IPS DF 4.7 (cell line): ENCODE measurements around the gene CCBE1.

Experiments used
- DNase-seq: peaks from one replicate; pipeline ENCODE4 v3.0.0-alpha.2; 2013; ENCODE audit warnings: low spot score; ENCODE audit errors: extremely low read depth

The CCBE1 gene

DNA sequence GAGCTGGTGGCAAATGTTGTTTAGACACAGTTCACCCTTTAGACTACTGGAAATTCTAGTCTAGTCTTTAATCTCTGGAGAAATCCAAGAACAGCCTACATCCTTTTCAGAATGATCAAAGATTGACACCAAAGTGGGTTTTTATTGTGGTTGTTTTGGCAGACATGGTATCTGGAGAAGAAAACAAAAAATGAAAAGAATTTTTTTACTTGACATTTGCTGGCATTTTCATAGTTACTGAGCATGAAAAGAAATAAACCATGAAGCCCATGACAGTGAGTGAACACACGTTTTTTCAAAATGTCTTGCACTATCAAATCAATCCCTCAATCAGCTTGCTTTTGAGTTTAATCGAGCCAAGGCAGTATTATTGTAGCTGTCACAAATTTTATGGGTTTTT lies 125.3 kb downstream of the CCBE1 start:
- no peak for DNase-seq

DNA sequence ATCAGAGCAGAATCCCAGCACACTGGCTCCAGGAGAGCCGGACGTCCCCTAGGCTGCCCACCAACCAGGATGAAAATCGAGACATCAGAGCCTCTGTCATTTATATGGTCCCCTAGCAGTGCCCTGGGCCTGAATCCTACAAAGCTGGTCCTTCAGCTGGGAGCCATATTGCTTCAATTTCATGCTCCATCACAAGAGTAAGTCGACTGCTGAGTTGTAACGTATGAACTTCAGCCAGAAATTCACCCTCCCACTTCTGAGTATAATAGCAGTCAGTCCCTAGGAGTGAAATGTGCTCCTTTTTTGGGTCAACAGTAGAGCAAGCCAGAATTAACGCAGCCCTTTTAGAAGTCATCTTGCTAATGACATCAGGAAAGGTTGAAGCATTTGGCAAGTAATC lies 126.4 kb downstream of the CCBE1 start:
- DNase-seq = no peak

DNA sequence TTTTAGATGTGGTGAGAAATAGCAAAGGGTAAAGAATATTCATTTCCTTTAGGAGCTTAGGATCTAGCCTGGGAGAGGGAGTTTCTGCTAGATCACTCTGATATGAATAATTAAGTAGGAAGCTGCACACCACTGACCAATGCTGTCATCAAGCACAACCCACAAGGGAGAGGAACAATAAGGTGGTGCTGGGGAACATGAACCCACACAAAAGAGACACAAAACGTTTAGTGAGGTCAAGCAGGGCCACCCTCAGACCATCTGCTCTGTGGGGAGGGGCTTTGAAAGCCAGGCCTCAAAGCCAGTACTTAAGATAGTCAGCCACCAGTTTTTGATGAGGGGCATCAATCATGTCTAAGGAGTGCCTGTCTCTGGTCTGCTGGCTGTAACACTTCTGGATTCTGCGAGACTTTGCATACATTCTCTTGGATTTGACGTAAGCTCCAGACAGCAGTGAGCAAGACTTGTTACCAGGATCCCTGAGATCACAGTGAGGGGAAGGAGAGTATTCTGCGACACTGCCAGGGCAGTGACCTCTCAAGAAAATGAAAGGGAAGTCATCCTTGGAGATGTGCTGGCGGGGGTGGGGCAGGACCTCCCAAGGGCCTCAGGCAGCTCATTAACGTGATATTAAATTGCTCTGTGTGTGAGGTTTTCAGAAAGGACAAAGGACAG lies 127.0 kb downstream of the CCBE1 start:
- no peak for DNase-seq

DNA sequence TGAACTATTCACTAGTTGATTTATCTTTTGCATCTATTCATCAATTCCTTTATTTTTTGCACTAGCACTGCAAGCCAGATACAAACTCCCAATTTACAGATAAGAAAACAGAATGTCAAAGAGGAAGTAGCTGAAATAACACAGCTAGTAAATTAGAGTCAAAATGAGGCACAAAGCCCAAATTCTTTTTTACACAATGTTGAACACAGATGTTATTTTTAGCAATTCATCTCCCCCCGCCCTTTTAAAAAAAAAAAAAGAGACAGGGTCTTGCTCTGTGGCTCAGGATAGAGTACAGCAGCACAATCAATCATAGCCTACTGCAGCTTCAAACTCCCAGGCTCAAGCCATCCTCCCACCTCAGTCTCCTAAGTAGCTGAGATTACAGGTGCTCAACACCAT lies 127.8 kb downstream of the CCBE1 start:
- no peak for DNase-seq

DNA sequence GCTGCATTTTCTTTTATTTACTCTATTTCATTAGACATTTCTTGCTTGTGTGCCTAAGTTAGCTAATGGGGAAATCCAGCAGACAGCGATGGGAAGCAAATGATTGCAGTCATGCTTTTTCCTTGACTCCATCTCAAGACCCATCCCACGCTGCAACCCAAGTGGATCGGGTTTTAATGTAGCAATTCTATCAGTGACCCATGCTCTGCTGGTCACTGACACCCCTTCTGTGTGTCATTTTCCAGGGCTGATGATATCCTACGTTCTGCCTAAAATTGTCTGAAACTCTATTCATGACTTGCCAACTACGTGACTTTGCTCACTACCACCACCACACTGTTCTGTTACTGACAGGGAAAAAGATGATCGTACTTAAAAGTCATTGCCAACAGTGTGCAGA lies 129.8 kb downstream of the CCBE1 start:
- DNase-seq = no peak

DNA sequence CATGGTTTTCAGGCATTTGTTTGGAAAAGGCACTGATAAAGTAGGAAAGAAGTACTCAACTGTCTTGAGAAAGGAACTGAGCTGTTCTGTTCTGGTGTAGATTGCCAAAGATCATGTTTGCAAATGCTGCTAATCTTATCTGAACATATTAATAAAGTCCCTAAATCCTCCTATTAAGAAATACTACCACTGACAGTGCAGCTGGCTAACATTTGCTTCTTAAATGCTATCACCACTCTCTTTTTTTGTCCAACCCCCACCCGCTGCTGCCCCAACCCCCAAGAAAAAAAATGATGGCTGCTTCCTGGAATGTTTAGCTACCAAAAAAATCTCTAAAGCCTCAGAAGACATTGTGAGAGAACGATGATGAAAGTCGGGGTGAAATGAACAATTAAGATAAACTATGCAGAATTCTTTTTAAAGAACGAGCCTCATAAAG lies 130.7 kb downstream of the CCBE1 start:
- no peak for DNase-seq

DNA sequence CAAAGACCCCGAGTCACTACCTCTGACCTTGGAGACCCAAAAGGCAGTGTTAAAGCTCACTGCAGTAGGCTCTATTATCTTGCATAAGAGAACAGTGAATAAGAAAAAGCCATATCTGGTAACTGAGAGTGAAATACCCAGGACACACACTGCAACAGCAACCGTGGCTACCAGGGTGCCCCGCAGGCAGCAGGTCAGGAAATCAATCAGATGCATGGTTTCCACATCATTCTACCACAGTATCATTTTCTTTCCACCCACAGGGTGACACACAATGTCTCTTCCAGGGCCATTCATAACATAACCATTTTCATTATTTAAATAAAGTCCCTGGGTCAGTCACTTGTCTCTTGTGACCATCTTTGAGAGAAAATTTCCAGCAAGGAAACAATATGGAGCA lies 131.3 kb downstream of the CCBE1 start:
- DNase-seq = no peak

DNA sequence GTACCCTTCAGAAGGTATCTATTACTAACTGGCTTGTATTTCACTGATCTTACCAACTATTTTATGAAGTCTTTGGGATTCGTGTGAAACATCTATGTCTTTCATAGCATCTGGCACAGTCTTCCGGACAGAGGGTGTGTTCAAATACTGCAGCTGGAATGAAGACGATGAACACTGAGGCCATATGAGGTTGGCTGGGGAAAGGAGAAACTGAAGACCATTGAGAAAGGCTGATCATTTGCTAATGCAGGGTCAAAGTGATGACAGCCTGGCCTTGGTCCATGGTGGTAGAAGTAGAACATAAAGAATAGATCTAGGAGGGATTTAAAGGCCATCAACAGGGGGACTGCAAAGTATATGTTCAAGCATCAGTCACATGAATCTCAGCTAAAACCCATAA lies 132.7 kb downstream of the CCBE1 start:
- DNase-seq = no peak

DNA sequence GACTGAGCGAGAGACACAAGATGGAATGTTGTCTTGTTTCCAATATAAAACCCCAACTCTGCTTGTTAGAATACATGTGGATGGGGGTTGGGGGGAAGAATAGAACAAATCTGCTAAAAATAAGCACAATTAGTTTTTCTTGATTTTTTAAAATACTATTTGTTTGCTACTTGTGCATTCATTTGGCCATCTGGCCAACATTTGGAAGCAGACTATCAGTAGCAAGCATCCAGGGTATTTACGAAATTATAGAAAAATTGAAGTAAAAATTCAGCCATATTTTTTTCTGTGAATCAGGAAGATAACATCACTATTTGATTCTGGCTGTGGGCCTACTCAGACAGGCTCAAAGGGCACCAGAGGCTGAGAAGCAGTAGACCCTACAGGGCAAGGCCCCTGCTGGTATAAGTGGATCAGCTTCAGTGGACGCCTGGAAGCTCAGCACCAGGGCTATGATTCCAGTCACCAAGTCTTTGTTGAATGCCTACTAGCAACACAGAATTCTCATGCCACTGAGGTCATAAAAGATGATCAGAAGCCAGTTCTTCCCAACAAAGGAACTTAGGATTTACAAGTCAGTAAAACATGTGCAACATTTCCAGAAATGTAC lies 133.9 kb downstream of the CCBE1 start:
- no peak for DNase-seq

DNA sequence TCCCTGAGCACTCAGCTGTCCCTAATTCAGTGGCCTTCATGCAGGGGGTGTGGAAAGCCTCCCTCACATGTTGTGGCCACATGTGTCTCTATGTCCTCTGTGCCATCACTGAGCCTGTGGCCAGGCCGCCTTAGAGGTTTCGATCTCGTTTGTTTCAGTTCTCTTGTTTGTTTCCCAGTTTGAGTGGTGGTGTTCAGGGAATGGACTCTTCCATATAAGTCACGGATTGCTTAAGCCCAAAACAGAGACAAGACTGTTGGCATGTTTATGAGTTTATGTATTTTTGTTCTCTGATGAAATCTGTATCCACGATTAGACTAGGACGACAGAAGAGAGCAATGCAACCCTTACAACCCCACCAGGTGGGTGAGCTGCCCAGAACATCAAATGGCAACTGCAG lies 134.5 kb downstream of the CCBE1 start:
- no peak for DNase-seq

DNA sequence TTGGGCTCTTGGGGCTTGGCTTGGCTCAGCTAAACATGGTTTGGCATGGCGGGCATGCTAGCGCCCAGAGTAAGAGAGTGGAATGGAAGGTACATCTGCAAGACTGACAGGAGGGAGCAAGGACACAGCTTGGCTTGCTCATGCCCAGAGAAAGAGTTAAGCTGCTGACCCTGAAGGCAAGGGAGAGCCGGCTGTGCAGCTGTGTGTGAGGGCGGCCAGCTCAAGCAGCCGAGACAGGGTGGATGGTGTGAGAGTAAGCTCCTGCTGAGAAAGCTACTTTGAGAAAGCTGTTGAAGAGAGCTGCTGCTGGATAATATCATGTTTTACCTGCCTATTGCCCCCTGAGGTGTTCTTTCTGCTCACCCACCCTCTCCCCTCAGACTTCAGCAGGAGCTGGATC lies 135.6 kb downstream of the CCBE1 start:
- no peak for DNase-seq

DNA sequence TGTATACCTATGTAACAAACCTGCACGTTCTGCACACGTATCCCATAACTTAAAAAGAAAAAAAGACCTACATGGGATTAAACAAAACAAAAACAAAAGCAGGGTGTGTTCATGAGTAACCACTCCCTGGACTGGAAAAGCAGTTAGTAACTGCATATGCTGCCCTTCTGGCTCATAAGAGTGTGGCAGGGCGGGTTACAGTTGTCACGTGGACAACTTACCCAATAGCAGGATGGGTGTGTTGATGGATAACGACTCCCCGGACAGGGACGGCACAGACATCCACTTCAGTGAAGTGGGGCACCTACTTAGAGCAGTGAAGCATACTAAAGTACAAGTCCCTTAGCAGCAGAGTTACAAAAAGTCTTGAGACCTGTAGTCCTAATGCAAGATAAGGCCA lies 136.7 kb downstream of the CCBE1 start:
- no peak for DNase-seq

DNA sequence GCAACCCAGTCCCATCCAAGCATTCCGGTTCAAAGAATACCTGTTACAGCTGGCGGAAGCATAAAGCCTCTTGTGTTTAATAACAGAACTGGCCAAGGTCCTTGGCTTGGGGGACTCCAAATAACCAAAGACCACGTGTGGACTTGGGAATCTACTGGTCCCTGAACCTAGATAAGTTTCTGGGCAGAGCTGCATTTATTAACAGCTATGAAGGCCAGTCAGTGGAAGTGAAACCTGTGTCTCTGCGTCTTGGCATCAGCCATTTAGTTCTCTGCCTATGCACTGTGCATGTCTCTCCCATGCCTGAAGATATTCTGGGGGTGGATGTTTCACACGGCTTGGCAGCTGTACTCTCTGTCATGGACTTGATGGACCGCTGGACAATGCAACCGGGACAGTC lies 137.7 kb downstream of the CCBE1 start:
- DNase-seq = no peak

DNA sequence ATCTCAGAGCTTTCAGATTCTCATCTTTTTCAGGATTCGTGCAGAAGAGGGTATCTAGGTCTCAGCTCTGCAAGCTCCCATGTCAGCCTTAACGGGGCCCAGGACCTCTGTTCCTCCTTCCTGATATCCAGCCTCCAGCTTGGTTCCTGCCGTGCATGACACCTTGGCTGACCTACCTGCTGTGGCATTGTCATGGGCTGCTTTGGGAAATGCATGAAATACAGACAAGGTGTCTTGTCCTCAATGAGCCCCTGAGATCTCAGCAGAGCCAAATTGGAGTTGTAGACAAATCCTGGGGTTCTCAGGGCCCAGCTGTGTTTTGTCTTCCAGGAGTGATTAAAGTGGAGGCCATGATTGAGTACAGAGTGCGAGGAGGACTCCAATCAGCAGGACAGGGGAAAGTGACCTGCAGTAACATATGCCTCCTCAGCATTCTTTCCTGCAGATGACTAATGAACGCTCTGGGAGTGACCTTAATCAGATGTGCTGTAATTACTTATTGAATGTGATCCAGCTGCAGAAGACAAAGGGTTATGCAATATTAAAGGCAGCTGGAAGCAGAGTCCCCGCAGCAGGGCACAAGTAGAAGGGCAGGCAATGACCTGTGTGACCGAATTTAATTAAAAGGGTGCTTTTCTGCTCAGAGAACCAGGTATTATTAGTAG lies 141.1 kb downstream of the CCBE1 start:
- no peak for DNase-seq

DNA sequence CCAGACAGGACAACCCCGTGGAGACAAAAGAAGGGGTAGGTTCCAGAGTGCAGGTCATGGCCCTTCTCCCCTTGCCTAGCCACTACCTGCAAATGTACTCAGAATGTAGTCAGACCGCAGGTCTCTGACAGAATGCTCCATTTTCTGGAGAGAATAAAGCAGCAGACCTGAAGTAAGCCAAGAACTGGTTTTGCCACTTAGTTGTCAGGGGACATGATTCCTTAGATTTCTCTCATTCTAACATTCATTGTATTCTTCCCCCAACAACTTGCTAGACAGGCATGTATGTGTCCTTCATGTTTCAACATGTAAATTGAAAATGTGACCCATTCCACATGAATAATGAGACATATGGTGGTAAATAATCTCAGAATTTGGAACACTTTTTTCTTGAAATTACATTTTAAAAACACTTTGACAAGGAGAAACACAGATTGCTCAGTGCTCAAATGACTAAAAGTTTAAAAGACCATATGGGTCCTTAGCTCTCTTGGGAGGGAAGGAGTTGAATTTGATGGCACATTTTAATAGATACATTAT lies 142.4 kb downstream of the CCBE1 start:
- no peak for DNase-seq

DNA sequence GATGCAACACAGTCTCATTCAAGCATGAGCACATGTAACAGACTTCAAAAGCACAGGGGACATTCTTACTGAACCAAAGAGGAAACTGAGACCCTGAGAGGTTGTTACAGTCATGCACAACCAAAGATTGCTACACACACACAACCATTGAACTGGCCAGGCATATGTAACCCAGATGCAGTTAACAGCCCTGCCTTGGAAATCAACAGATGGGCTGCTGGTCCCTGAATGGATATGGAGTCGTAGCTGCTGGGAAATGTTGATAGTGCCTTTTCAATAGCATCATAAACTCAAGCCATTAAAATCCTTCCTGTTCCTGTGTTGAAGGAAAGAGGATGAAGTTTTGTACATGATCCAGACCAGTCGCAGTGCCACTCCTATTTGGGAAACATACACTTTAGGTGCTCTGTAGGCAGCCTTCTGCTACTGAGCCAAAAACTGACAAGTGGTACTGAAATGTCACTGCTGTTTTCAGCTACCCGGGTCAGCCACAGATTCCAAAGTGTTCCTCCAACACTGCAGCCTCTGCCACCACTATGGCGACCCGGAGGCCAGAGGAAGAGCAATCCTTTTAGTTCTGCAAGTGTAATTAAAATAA lies 143.9 kb downstream of the CCBE1 start:
- DNase-seq = no peak

DNA sequence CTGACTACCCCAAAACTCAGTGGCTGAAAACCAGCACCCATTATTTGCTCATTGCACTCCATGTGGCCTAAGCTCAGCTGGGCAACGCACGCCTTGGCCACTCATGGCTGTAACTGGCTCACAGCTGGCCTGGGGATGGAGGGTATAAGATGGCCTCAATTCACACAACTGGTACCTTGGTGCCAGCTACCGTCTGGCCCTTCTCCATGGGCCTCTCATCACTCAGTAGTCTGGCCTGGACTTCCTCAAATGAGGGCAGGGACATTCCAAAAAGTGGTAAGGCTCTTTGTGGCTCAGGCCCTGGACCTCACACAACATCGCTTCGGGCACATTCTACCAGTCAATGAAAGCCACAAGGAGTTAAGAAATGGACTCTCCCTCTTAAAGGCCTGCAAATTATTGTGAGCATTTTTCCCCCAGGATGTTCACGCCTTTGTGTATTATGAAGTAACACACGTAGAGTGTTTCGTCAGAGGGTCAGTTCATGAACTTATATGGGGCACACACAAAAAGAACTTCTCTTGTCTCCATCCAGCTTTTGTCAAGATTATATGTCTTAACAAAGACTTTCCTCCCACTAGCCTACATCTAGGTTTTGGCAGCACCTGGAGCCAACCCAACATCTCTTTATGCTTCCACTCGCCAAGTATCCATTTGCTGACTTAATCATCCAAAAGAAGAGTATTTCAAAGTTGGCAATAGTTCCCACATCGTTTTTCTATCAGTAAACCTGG lies 145.2 kb downstream of the CCBE1 start:
- no peak for DNase-seq

DNA sequence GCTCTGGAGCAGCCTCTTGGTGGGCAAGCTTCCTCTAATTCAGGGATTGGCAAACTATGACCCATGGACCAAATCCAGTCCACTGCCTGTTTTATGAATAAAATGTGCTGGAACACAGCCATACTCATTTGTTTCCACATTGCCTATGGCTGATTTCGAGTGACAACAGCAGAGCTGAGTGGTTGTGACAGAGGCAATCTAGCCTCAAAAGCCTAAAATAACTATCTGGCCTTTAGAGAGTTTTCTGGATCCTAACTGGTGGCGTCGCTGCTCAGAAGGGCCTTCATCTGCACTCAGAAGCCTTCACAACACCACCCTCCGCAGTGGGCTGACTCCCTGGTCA lies 147.1 kb downstream of the CCBE1 start:
- no peak for DNase-seq

DNA sequence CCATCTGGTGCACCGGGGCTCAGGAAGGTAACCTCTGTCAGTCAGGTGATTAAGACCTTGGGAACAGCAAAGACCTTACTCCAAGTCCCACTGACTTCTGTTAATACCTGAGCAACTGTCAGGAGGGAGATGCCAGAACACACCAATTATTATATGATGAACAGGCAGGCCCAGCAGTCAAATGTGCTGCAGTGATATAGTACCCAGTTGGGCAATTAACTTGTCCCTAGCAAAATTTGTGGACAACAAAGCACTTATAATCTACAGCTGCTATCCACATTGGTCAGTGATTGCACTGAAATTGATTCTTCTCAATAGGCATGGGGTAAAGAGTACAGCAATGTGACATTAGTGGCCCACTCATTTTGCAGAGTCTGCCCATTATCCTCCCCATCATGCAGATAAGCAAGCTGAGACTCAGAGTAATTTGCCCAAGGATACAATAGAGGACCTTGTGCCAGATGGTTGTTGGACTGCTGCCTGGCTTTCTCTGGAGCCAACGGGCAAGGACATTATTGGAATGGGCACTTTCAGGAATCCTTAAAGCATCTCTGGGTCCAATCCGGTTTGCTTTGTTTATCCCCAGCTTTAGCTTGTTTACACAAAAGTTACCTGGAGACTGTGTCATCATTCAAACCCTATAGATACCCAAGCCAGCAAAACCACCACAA lies 147.6 kb downstream of the CCBE1 start:
- DNase-seq = no peak

DNA sequence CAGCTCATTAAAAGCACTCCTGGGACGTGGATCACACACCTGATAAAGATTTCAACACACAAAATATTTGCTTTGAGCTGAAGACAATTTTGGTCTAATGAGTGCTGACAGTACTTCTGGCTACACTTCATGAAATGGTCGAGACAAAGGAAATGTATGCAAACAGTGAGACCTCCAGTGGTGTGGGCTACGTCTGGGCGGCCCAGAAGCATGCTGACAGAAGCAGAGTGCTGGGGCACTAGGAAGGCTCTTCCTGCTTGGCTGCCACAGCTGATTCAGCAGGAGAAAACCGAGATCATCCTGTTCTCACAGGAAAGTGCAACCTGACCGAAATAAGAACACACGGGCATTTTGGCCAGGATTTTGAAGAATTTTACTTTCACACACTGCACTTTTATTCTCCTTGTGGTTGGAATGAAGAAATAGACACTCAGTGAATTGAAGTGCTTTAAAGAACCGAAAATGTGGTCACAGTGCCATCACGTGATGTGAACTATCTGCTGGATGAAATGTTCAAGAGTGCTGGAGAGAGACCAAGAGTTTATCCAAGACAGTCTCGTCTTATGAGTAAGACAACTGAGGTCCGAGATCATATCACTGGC lies 149.5 kb downstream of the CCBE1 start:
- no peak for DNase-seq

DNA sequence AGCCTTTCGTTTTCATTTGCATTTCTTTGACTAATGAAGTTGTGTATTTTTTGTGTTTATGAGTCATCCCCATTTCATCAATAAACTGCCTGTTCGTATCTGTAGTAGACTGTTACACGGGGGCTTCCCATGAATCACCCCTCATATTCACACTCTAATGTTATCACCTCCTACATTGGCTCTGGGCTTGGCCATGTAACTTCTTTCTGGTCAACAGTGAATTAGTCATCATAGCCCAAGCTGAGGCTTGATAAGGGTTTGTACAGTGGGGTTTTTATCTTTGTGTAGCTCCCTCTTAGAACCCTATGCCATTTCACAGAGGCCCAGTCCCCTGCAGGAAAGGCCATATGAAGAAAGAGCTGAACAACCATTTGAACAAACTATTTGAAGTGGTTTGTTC lies 151.0 kb downstream of the CCBE1 start:
- DNase-seq = no peak
